ENCODE measurements around the gene LRRC45.
"Not testable (repeated sequence)": the region's sequence is repeated elsewhere in the genome, so short reads cannot be mapped to it uniquely, and the experiment has no call there.

The LRRC45 gene

DNA sequence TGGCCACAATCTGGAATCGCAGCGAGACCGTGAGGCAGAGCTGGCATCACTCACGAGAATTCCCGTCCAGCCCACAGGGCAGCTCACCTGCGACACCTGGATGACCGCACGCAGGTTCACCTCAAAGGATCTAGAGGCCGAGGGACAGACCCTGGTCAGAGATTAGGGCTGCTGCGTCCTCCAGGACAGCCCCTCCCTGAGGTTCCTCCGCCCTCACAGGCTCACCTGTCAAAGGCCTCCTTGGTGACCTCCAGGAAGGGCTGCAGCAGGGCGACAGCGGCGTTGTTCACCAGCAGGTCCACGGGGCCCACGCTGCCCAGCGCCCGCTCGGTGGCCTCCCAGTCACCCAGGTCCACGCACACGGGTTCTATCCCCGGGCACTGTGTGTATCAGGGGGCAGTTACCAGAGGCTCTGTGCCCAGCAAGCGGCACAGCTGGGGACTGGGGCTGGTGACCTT is 13.6 kb downstream of the LRRC45 start:
- DNase-seq = no peak

GRCh38 chr17:82037092-82037888 is 14.2 kb downstream of the LRRC45 start, which contains the start of gene DCXR:
DCXR (minus strand) TSS chr17:82037697; CDS start chr17:82037682, 15 bp downstream.
- DNase-seq = peak; percentile 94

- DNase-seq = no peak
Measured at GRCh38 chr17:82037889-82038195, 14.7 kb downstream of the LRRC45 start.

DNA sequence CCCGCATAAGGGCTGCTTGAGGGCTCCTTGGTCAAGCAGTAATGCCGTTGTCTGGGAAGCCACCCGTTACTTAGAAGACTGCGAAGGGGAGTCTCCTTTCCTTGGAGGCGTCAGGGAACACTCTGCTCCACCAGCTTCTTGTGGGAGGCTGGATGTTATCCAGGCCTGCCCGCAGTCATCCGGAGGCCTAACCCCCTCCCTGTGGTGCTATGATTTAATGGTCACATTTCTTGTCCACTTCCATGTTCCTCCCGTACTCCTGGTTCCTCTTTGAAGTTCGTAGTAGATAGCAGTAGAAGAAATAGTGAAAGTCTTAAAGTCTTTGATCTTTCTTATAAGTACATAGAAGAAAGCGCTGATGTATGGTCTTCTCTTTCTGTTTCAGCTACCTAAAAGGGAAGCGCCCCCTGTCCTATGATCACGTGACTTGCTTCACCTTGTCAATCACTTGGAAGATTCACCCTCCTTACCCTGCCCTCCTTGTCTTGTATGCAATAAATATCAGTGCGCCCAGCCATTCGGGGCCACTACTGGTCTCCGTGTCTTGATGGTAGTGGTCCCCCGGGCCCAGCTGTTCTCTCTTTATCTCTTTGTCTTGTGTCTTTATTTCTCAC is 15.8 kb downstream of the LRRC45 start:
- DNase-seq = not testable (repeated sequence)

DNA sequence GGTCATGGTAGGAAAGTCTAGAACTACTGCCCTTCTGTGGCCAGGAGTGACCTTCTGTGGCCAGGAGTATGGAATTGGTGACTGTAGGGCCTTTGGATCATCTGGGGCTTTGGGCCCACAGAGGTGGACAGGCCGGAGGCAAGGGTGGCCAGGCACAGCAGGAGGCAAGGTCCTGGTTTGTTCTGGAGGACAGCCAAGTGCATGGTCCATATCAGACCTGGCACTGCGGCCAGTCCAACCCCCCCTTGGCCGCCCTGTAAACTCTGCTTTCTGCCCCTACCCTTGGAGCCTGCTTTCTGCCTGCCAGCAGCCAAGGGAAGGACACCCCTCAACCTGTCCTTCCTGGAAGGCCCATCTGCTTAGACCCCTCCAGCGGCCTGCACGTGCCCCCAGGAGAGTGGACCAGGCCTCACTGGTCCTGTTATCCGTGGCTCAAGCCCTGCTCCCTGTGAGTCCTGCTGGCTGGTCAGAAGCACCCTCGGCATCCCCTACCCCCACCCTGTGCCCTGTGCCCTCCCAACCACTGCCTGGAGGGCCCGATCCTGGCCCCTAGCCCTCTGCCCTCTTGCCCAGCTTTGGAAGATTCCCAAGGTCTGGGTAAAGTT is 16.7 kb downstream of the LRRC45 start:
- no peak for DNase-seq

GRCh38 chr17:82041144-82041814 is 18.2 kb downstream of the LRRC45 start:
- DNase-seq = no peak

DNA sequence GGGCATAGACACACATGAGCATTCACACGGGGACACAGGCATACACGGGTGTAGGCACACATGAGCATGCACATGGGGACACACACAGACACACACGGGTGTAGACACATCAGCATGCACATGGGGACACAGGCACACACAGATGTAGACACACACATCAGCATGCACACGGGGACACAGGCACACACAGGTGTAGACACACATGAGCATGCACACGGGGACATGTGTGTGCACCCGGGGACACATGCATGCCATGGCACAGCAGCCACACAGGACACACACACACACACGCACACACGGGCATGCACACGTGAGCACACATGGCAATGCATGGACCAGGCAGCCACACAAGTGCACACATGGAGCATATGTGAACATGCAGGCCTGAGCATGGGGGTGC is 19.5 kb downstream of the LRRC45 start:
- no peak for DNase-seq

GRCh38 chr17:82043507-82043906 is 20.4 kb downstream of the LRRC45 start:
- no peak for DNase-seq

GRCh38 chr17:82045936-82046484 is 22.9 kb downstream of the LRRC45 start:
- no peak for DNase-seq

DNA sequence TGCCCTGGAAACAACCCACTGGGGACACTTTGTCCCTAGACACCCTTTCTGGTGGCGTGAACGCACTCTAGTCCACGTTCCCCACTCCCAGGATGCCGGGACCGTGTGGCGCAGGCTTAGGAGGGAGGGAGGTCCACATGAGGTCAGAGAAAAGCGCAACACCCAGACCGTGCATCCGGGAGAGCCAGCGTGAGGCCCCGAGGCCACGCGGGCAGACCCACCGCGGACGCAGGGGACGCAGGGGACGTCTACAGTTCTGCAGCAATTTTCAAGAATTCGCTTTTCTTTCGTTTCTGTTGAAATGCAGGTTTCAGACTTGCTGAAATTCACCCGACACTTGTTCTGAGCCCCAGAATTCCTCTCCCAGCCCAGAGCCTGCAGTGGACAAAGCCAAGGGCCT is 23.8 kb downstream of the LRRC45 start:
- DNase-seq = no peak

DNA sequence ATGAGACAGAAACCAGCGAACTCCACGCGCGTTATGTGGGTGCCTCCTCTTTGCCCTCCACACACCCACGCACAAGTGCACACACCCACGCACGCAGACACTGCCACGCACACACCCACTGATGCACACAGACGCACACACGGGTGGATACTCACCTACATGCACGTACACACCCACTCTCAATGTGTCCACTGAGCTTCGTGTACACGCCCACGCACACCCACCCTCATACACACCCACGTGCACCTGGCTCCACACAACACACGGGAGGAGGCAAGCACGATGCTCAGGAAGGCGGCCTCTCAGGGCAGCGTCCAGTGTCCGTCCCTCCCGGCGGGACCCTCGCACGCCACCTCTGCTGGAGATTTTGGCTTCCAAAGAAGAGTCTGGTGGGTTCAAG is 24.3 kb downstream of the LRRC45 start:
- DNase-seq = no peak

- no peak for DNase-seq
Measured at GRCh38 chr17:82047914-82048570, 24.9 kb downstream of the LRRC45 start.

DNA sequence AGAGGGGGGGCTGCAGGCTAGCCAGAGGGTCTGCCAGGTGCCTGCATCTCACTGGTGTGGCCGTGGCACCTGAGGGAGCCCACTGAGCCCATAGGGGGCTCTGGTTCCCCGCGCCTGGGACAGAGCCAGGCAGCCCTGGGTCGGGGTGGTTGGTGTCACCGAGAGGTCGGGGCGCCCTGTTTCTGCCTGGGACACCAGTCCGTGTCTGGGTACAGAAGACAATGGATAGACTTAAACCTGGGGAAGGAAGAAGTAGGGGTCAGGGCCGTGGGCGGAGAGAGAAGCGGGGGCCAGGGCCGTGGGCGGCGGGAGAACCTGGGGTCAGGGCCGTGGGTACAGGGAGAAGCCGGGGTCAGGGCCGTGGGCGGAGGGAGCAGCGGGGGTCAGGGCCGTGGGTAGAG is 25.5 kb downstream of the LRRC45 start:
- DNase-seq = no peak

DNA sequence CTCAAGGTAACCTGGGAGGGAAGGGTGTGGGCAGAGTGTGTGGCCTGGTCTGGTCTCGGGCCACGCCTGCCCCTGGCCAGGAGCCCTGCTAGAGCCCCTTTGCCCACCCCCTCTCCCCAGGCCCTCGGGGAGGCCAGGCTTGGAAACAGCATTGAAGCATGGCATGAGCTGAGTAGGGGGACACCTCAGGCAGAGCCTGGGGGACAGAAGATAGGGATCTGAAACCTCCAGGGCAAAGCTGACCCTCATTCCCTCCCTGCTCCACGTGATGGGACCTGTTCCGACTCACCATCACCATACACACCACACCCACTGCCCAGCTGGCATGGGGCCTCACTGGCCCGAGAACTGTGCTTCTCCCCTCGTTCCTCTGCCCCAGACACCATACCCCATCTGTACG is 26.0 kb downstream of the LRRC45 start:
- no peak for DNase-seq

DNA sequence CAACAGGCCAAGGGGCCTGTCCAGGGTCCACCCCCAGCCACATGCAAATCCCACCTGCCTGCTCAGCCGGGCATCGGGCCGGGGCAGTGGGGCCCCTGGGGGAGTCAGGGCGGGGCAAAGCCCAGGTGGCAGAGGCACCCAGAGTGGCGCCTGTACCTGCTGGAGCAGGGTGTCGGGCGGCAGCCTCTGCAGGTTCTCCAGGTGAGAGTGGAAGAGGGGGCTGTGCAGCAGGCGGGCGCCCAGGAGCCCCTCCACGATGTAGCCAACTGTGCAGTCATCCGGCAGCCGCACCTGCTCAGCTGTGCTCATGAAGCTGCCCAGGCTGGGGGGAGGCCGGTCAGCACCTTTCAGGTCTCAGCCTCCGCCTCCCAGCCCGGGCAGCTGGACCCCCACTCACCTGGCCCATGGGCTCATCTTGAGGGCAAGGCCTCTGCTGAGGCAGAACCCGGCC is 26.4 kb downstream of the LRRC45 start:
- no peak for DNase-seq

DNA sequence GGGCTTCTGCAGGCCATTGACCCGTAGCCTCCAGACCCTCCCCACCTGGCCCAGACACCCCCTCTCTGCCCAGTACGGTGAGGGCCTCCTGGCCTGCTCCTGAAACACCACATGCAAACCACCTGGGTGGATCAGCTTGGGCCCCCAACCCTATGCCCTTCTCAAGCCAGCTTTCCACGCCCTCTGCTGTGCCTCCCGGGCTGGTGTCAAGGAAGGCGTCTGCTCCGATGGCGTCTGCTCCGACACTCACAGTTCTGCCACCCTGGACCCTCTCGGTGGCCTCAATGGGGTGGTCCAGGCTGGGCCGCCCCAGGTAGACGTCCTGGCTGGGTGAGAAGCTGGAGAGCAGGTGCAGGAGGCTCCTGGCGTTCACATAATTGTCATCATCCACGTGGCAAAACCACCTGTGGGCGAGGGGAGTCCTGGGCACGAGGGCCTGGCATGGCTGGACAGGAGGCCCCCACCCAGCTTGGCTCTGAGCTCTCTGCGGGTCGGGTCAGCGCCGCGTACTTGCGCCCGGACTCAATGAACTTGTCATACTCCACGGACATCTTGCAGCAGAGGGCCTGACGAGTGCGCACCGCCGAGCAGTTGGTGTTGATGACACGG is 27.2 kb downstream of the LRRC45 start:
- no peak for DNase-seq

DNA sequence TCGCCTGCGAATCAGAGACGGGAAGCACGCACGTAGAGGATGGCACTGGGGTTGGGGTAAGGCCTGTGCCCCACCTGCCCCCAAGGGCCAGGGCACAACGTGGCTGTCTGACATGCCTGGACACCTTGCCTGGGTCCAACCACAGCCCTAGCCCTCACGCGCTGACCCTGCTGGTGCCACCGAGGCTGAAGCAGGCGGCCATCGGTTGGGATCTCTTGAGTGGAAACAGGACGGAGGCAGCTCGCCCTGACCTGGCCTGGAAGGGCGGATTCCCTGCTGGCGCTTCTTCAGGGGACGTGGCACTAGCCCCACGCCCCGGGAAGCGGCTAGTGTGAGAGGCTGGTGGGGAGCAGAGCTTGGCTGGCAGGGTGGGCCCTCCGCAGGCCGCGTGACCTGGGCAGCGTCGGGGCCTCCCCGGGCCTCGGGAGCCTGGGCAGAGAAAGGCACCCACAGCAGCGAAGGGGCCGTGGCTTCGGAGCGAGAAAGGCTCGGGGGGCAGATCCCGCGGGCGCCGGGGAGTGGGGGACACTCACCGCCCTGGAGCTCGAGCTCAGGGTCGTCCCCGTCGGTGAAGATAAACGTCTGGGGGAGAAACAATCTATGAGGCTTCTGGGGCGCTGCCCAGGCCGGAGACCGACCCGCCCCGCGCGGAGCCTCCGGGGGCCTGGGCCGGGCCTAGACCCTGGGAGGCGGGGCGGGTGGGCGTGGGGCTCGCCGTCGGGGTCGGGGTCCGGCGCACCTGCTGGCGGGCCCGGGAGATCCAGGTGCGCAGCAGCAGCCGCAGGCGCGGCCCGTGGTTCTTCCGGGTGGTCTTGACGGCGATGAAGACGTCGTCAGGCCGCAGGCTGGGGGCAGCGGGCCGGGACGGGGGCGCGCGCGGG is 27.9 kb downstream of the LRRC45 start:
- DNase-seq = no peak

GRCh38 chr17:82051776-82052637 is 28.9 kb downstream of the LRRC45 start, which contains the start of the genes GPS1 and RFNG:
GPS1 (plus strand) TSS chr17:82051898; CDS start chr17:82051932, 34 bp downstream.
RFNG (minus strand) TSS chr17:82051811; CDS start chr17:82051766, 45 bp downstream.
- peak; percentile 55 for DNase-seq

- no peak for DNase-seq
Measured at GRCh38 chr17:82052638-82053059, 29.5 kb downstream of the LRRC45 start.

DNA sequence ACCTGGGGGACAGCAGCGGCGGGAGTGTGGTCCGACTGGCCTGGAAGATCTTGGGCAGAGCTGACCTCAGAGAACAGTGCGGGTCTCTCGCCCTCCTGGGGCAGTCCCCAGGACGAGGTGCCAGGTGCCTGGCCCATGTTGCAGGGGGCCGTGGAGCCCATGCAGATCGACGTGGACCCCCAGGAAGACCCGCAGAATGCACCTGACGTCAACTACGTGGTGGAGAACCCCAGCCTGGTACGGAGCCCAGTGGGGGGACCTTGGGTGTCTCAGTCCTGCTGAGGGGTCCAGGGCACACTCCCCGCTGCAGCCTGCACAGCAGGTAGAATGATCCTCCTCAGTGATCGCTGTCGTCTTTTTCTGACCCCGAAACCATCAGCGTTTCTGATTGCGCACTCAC is 30.0 kb downstream of the LRRC45 start:
- no peak for DNase-seq
